Skeletal muscle tissue (tissue), 4 donors: ENCODE results near the gene HTR3C. TPM values are rescaled to one million over a fixed set of nuclear protein-coding genes. Genes with fewer than 3 reads are reported as not detected.
"Not testable (repeated sequence)": the region's sequence is repeated elsewhere in the genome, so short reads cannot be mapped to it uniquely, and the experiment has no call there.

ENCODE experiments used
- H3K27ac ChIP-seq: one replicate; pipeline ENCODE4 v1.7.0; 2013; ENCODE audit warnings: mild to moderate bottlenecking, low read depth, low read length, inconsistent platforms
- H3K27me3 ChIP-seq, 3 donors: one replicate each; pipeline ENCODE4 v1.7.0; 2013; ENCODE audit warnings: low read length in 3 of 3; ENCODE audit not compliant: control insufficient read depth in 3 of 3, insufficient read depth in 3 of 3
- H3K36me3 ChIP-seq, 3 donors: one replicate each; pipeline ENCODE4 v1.7.0; 2013; ENCODE audit warnings: low read length in 3 of 3; ENCODE audit not compliant: control insufficient read depth in 3 of 3, insufficient read depth in 3 of 3
- H3K4me1 ChIP-seq, 3 donors: one replicate each; pipeline ENCODE4 v1.7.0; 2013; ENCODE audit warnings: low read length in 3 of 3, mild to moderate bottlenecking in 3 of 3; ENCODE audit not compliant: control insufficient read depth in 3 of 3, insufficient read depth in 3 of 3
- H3K4me3 ChIP-seq, 3 donors: one replicate each; pipeline ENCODE4 v1.7.0; 2013; ENCODE audit warnings: low read length in 3 of 3
- H3K9ac ChIP-seq, 3 donors: one replicate each; pipeline ENCODE4 v1.7.0; 2013; ENCODE audit warnings: low read length in 3 of 3, mild to moderate bottlenecking in 3 of 3, moderate library complexity in 2 of 3, low read depth in 1 of 3
- H3K9me3 ChIP-seq, 3 donors: one replicate each; pipeline ENCODE4 v1.7.0; 2013; ENCODE audit warnings: low read length in 3 of 3; ENCODE audit not compliant: control insufficient read depth in 3 of 3
- total RNA-seq: library from RNA; depleted of rRNA; stranded (reverse); fragments of >200 nt; gene quantifications from one replicate; pipeline ENCODE4 v1.2.3, GENCODE V29; 2014
- donor health status: Osteomylitis.

The HTR3C gene
- total RNA-seq, 1 donor from 2014 or later = not detected

GRCh38 chr3:184030536-184030935 is 22.3 kb upstream of the HTR3C start:
- Histone ChIP-seq H3K27me3 (no peaks in the 10 kb centered on the region), H3K4me3 (no peak overlapping the region), H3K9me3 (no peaks in the 10 kb centered on the region), H3K4me1 (no peaks in the 10 kb centered on the region), H3K36me3 (no peaks in the 10 kb centered on the region), H3K9ac (no peak overlapping the region), H3K27ac (no peak overlapping the region)

GRCh38 chr3:184031187-184031792 is 21.6 kb upstream of the HTR3C start, which contains the start of gene HTR3D:
TSS of gene HTR3D (plus strand) at chr3:184031742. CDS start at chr3:184031742, 0 bp downstream.
- H3K27ac ChIP-seq = no peak within 1 kb of the TSS
- no peak within 1 kb of the TSS for H3K9ac ChIP-seq
- no peaks in the 10 kb centered on the region for H3K9me3 ChIP-seq
- no peaks in the 10 kb centered on the region for H3K27me3 ChIP-seq
- H3K4me3 ChIP-seq = no peak within 1 kb of the TSS
- no peaks in the 10 kb centered on the region for H3K36me3 ChIP-seq
- H3K4me1 ChIP-seq = no peaks in the 10 kb centered on the region

- Histone ChIP-seq H3K36me3 (no peaks in the 10 kb centered on the region), H3K4me1 (no peaks in the 10 kb centered on the region), H3K4me3 (no peak overlapping the region), H3K27ac (no peak overlapping the region), H3K9me3 (no peaks in the 10 kb centered on the region), H3K9ac (no peak overlapping the region), H3K27me3 (no peaks in the 10 kb centered on the region)
These were observed 15.0 kb upstream of the HTR3C start for GRCh38 chr3:184037816-184038215.

- H3K27me3 ChIP-seq, H3K36me3 ChIP-seq, H3K9ac ChIP-seq, H3K27ac ChIP-seq, H3K9me3 ChIP-seq, H3K4me3 ChIP-seq, H3K4me1 ChIP-seq: not testable (repeated sequence)
These were observed 14.5 kb upstream of the HTR3C start for GRCh38 chr3:184038307-184038706.

- no peaks in the 10 kb centered on the region for H3K36me3 ChIP-seq
- no peak overlapping the region for H3K9ac ChIP-seq
- H3K27ac ChIP-seq = no peak overlapping the region
- no peaks in the 10 kb centered on the region for H3K4me1 ChIP-seq
- H3K9me3 ChIP-seq = no peaks in the 10 kb centered on the region
- H3K27me3 ChIP-seq = no peaks in the 10 kb centered on the region
- no peak overlapping the region for H3K4me3 ChIP-seq
These were observed 13.4 kb upstream of the HTR3C start for GRCh38 chr3:184039414-184039813.

- Histone ChIP-seq H3K27ac (no peak overlapping the region), H3K36me3 (no peaks in the 10 kb centered on the region), H3K9me3 (no peaks in the 10 kb centered on the region), H3K4me1 (no peaks in the 10 kb centered on the region), H3K4me3 (no peak overlapping the region), H3K9ac (no peak overlapping the region), H3K27me3 (no peaks in the 10 kb centered on the region)
These were observed 12.8 kb upstream of the HTR3C start for GRCh38 chr3:184040010-184040409.

GRCh38 chr3:184042617-184043016 is 10.2 kb upstream of the HTR3C start:
- Histone ChIP-seq H3K4me3 (no peak overlapping the region), H3K27me3 (no peaks in the 10 kb centered on the region), H3K4me1 (no peaks in the 10 kb centered on the region), H3K9ac (no peak overlapping the region), H3K9me3 (no peaks in the 10 kb centered on the region), H3K36me3 (no peaks in the 10 kb centered on the region), H3K27ac (no peak overlapping the region)

GRCh38 chr3:184045995-184046394 is 6.9 kb upstream of the HTR3C start:
- no peak overlapping the region for H3K27ac ChIP-seq
- H3K4me3 ChIP-seq = no peak overlapping the region
- no peaks in the 10 kb centered on the region for H3K27me3 ChIP-seq
- H3K4me1 ChIP-seq = no peaks in the 10 kb centered on the region
- H3K36me3 ChIP-seq = no peaks in the 10 kb centered on the region
- H3K9me3 ChIP-seq = no peaks in the 10 kb centered on the region
- no peak overlapping the region for H3K9ac ChIP-seq

- Histone ChIP-seq H3K9ac (no peak overlapping the region), H3K9me3 (no peaks in the 10 kb centered on the region), H3K27me3 (no peaks in the 10 kb centered on the region), H3K27ac (no peak overlapping the region), H3K36me3 (no peaks in the 10 kb centered on the region), H3K4me1 (no peaks in the 10 kb centered on the region), H3K4me3 (no peak overlapping the region)
These were observed 2.5 kb upstream of the HTR3C start for GRCh38 chr3:184050217-184050847.

GRCh38 chr3:184058029-184058428 is 5.2 kb downstream of the HTR3C start:
- Histone ChIP-seq H3K9ac (no peak overlapping the region), H3K4me1 (no peaks in the 10 kb centered on the region), H3K4me3 (no peak overlapping the region), H3K9me3 (no peaks in the 10 kb centered on the region), H3K36me3 (no peaks in the 10 kb centered on the region), H3K27me3 (peaks cover 0 to 3% (median 2%) of the 10 kb centered on the region in 3 donors), H3K27ac (no peak overlapping the region)
